NB4 (cell line): Measurements from ENCODE around the gene METTL5.
"Not testable (repeated sequence)": the region's sequence is repeated elsewhere in the genome, so short reads cannot be mapped to it uniquely, and the experiment has no call there.

Experiments used
- DNase-seq: peaks from one replicate; pipeline ENCODE4 v3.0.0; 2010; ENCODE audit warnings: low read depth
- H3K4me3 ChIP-seq: one replicate; pipeline ENCODE4 v1.5.1; 2011; ENCODE audit warnings: mild to moderate bottlenecking, low read depth, low read length, moderate library complexity
- CTCF ChIP-seq: IDR thresholded peaks from one replicate; pipeline ENCODE4 v1.5.1; 2012; ENCODE audit warnings: low read depth, low read length
- MAX ChIP-seq: IDR thresholded peaks from 2 replicates; pipeline ENCODE4 v1.6.1; 2011; ENCODE audit warnings: low read depth, low read length
- MYC ChIP-seq: IDR thresholded peaks from 2 replicates; pipeline ENCODE4 v1.6.1; 2011; ENCODE audit warnings: low read depth, low read length
- POLR2A ChIP-seq: IDR thresholded peaks from 2 replicates; pipeline ENCODE4 v1.6.1; 2011; ENCODE audit warnings: mild to moderate bottlenecking; ENCODE audit not compliant: insufficient read length; ENCODE audit errors: extremely low read depth

The METTL5 gene

GRCh38 chr2:169824373-169825333, at the start of gene METTL5:
TSS of gene METTL5 (minus strand) at chr2:169824905. CDS start at chr2:169824597, 308 bp downstream.
- DNase-seq = peak; percentile 93
- TF ChIP-seq MAX (peak; percentile 80), CTCF (peak; percentile 85), MYC (peak; percentile 80), POLR2A (peak; percentile 86)
- H3K4me3 ChIP-seq = peak within 1 kb of the TSS; percentile 99

GRCh38 chr2:169871994-169872393, 47.3 kb upstream of the METTL5 start:
- H3K4me3 ChIP-seq = no peak overlapping the region
- no peak for DNase-seq
- TF ChIP-seq POLR2A (no peak), MAX (no peak), CTCF (no peak), MYC (no peak)

GRCh38 chr2:169871369-169871768, 46.7 kb upstream of the METTL5 start:
- not testable (repeated sequence) for DNase-seq

GRCh38 chr2:169868951-169869350, 44.2 kb upstream of the METTL5 start:
- DNase-seq = no peak
- no peak for TF ChIP-seq POLR2A
- no peak for TF ChIP-seq MAX
- TF ChIP-seq MYC = no peak
- no peak for TF ChIP-seq CTCF
- no peak overlapping the region for H3K4me3 ChIP-seq

More at GRCh38 chr2:169871369-169871768, 46.7 kb upstream of the METTL5 start:
- H3K4me3 ChIP-seq = not testable (repeated sequence)

GRCh38 chr2:169867579-169867978, 42.9 kb upstream of the METTL5 start:
- TF ChIP-seq MYC (no peak), MAX (no peak), CTCF (no peak), POLR2A (no peak)
- no peak for DNase-seq
- H3K4me3 ChIP-seq = no peak overlapping the region

- not testable (repeated sequence) for H3K4me3 ChIP-seq, DNase-seq
Measured at GRCh38 chr2:169866230-169866629, 41.5 kb upstream of the METTL5 start.
